Karpas-422 (cell line): ENCODE data around the gene CD58. TPM values are rescaled to one million over a fixed set of nuclear protein-coding genes. Genes with fewer than 3 reads are reported as not detected.
"Not testable (repeated sequence)": the region's sequence is repeated elsewhere in the genome, so short reads cannot be mapped to it uniquely, and the experiment has no call there.

ENCODE experiments used
- DNase-seq: peaks from one replicate; pipeline ENCODE4 v3.0.0-alpha.2; 2015
- H2AFZ ChIP-seq: fragments of 200-600 bp; sonication (generic); 2 replicates; pipeline ENCODE4 v1.6.1; 2014; ENCODE audit warnings: antibody characterized with exemption, low read length, mixed read lengths
- H3K27ac ChIP-seq: fragments of 200-600 bp; sonication (generic); 2 replicates; pipeline ENCODE4 v1.5.1; 2014; ENCODE audit warnings: mild to moderate bottlenecking, low read length, moderate library complexity
- H3K27me3 ChIP-seq: fragments of 200-600 bp; sonication (generic); 2 replicates; pipeline ENCODE4 v1.6.1; 2014; ENCODE audit warnings: low read length, mixed read lengths
- H3K36me3 ChIP-seq: fragments of 200-600 bp; sonication (generic); 2 replicates; pipeline ENCODE4 v1.6.1; 2014; ENCODE audit warnings: low read length, mixed read lengths; ENCODE audit not compliant: insufficient read depth
- H3K4me1 ChIP-seq: fragments of 200-600 bp; sonication (generic); 2 replicates; pipeline ENCODE4 v1.6.1; 2014; ENCODE audit warnings: mild to moderate bottlenecking, low read length, mixed read lengths
- H3K4me2 ChIP-seq: fragments of 200-600 bp; sonication (generic); 2 replicates; pipeline ENCODE4 v1.6.1; 2014; ENCODE audit warnings: low read length, low read depth, mild to moderate bottlenecking; ENCODE audit not compliant: poor library complexity, severe bottlenecking
- H3K4me3 ChIP-seq: fragments of 200-600 bp; sonication (generic); 2 replicates; pipeline ENCODE4 v1.5.1; 2014; ENCODE audit warnings: mild to moderate bottlenecking, antibody characterized with exemption, low read length, mixed read lengths
- H3K79me2 ChIP-seq: fragments of 200-600 bp; sonication (generic); 2 replicates; pipeline ENCODE4 v1.6.1; 2014; ENCODE audit warnings: mild to moderate bottlenecking, low read length, mixed read lengths
- H3K9ac ChIP-seq: fragments of 200-600 bp; sonication (generic); 2 replicates; pipeline ENCODE4 v1.6.0; 2014; ENCODE audit warnings: low read length
- H3K9me2 ChIP-seq: fragments of 200-600 bp; sonication (generic), shearing (Covaris generic); replicated peaks from 2 replicates; pipeline ENCODE4 v1.6.0; 2014; ENCODE audit warnings: mild to moderate bottlenecking, low read length, moderate library complexity; ENCODE audit not compliant: insufficient read depth
- H3K9me3 ChIP-seq: fragments of 300-700, 200-600 bp; sonication (generic); 2 replicates; pipeline ENCODE4 v1.6.1; 2014; ENCODE audit warnings: low read length, mixed read lengths
- H4K20me1 ChIP-seq: fragments of 200-600 bp; sonication (generic); 2 replicates; pipeline ENCODE4 v1.6.1; 2014; ENCODE audit warnings: mild to moderate bottlenecking, antibody characterized with exemption, low read length, low read depth; ENCODE audit not compliant: insufficient read depth
- total RNA-seq: library from RNA; depleted of rRNA; stranded (reverse); fragments of >200 nt; shearing (Covaris generic); gene quantifications from 2 replicates; pipeline ENCODE4 v1.2.3, GENCODE V29; 2014; ENCODE audit warnings: low replicate concordance

CD58 gene
- total RNA-seq, 1 experiment from 2014 or later, result 1.2 TPM

DNA sequence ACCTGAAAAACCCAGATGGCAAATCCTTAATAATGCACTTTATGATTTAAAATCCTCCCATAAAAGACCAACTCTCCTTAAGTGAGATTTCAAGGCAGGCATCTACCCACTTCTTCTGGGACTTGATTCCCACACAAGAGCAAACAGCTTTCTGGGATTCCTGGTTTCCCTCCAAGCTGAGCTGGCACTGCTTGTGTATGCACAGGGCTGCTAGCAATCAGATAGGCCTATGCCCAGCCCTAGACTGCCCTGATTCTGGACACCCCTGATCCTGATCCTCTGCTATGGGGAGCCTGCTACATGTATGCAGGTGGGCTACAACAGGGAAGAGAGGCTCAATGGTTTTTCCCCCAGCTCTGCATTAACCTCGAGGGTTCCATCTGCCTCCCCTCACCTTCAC, 36.6 kb upstream of the CD58 start:
- H3K27ac ChIP-seq, DNase-seq, H3K4me1 ChIP-seq, H3K27me3 ChIP-seq, H2AFZ ChIP-seq, H3K79me2 ChIP-seq, H3K4me3 ChIP-seq, H3K9me2 ChIP-seq, H3K4me2 ChIP-seq, H3K9ac ChIP-seq, H4K20me1 ChIP-seq, H3K36me3 ChIP-seq, H3K9me3 ChIP-seq: not testable (repeated sequence)

DNA sequence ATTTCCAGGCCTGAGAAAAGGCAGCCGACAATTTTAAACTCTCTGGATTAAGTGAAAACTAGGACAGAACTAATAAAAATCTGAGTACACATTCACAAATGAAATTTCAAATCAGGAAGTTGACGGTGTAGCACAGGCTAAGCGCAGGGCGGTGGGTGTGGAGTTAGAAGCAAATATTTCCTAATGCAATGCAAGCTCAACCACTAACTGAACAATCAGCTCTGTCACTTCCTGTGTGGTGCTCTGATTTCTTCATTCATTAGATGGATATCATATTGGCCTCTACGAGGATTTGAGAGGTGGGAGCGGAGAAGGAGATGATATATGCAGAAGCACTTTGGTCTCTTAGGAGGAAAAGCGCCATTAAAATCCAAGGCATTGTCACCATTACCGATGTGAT, 35.2 kb upstream of the CD58 start:
- not testable (repeated sequence) for H3K9me2 ChIP-seq, H3K36me3 ChIP-seq, H3K9ac ChIP-seq, H3K27me3 ChIP-seq, DNase-seq, H3K4me2 ChIP-seq, H3K4me1 ChIP-seq, H3K4me3 ChIP-seq, H3K9me3 ChIP-seq, H2AFZ ChIP-seq, H4K20me1 ChIP-seq, H3K27ac ChIP-seq, H3K79me2 ChIP-seq

DNA sequence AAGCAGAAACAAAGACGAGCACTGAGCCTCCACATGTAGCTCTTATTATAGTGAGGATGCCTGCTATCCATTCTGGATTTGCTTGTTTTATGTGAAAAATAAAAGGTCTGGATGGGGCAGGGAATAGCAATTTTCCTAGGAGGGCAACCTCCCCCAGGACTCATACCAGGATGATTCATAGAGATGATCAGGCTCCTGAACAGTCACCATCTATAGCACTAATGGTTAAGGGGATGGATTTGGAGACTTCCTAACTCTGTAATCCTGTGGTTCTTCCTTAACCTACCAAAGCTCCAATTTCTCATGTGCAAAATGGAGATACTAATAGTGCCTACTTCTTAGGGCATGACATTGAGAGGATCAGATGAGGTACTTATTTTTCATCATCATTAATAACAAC, 34.5 kb upstream of the CD58 start:
- Histone ChIP-seq H3K27ac (no peak overlapping the region), H3K9ac (no peak overlapping the region), H2AFZ (no peak overlapping the region), H3K79me2 (no peaks in the 10 kb centered on the region), H3K9me2 (no peaks in the 10 kb centered on the region), H3K36me3 (no peaks in the 10 kb centered on the region), H3K9me3 (no peaks in the 10 kb centered on the region), H3K27me3 (no peaks in the 10 kb centered on the region), H3K4me2 (no peak overlapping the region), H4K20me1 (no peaks in the 10 kb centered on the region), H3K4me1 (no peaks in the 10 kb centered on the region), H3K4me3 (no peak overlapping the region)
- DNase-seq, result no peak

DNA sequence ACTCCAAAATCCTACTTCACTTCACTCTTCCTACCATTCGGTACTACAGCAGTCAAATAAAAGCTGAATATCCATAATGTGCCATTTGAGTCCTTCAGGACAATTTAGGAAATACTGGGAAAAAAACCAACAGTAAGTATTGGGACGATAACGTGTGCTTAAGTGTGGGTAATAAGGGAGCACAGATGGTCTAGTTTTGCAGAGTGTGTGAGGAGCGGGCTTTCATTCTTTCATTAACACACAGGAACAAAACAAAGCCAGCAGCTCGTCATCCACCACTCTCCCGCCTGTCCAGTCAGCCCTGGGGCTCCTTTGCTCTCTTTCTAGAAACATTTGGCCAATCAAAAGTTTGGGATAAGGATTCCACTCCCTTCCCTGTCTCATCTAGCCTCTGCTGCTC, 33.6 kb upstream of the CD58 start:
- H3K27ac ChIP-seq, H3K27me3 ChIP-seq, H3K36me3 ChIP-seq, H3K79me2 ChIP-seq, H3K4me3 ChIP-seq, H2AFZ ChIP-seq, DNase-seq, H3K9me2 ChIP-seq, H4K20me1 ChIP-seq, H3K4me1 ChIP-seq, H3K9me3 ChIP-seq, H3K4me2 ChIP-seq, H3K9ac ChIP-seq: not testable (repeated sequence)

DNA sequence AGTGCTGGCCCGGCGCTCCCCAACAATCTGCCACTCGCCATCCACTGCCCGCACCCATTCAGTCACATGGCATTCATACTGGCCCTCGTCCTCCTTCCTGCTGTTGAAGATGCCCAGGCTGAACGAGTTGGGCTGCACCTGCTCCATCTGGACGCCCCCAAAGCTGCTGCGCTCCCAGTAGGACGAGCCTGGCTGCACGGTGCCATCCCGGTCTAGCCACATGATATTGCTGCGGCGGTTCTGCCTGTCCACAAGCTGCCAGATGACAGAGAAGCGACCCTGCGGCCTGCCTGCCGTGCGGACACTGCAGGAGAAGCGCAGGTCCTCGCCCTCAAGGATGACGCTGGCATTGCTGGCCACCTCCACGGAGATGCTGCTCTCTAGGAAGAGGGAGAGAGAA, 32.8 kb upstream of the CD58 start:
- not testable (repeated sequence) for H3K27ac ChIP-seq, H3K4me2 ChIP-seq, DNase-seq, H3K4me3 ChIP-seq, H3K36me3 ChIP-seq, H4K20me1 ChIP-seq, H3K9ac ChIP-seq, H3K9me2 ChIP-seq, H2AFZ ChIP-seq, H3K79me2 ChIP-seq, H3K9me3 ChIP-seq, H3K27me3 ChIP-seq, H3K4me1 ChIP-seq

DNA sequence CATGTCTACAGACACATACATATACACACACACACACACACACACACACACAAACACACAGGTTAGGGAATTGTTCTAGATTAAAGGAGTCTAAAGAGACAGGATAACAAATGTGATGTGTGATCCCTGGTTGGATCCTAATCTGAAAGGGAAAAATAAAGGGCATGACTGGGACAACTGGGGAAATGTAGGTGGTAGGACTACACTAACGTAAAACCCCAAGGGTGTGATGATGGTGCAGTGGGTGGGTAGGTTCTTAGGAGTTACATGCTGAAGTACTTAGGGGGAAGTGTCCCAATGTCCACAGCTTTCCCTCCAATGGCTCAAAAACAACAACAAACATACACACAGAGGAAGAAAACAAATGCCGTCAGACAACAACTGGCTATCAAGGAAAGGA, 28.5 kb upstream of the CD58 start:
- not testable (repeated sequence) for H3K27ac ChIP-seq, H3K4me3 ChIP-seq, H3K9me3 ChIP-seq, H3K4me2 ChIP-seq, H3K9ac ChIP-seq, H2AFZ ChIP-seq, H3K4me1 ChIP-seq, DNase-seq, H3K27me3 ChIP-seq, H4K20me1 ChIP-seq, H3K79me2 ChIP-seq, H3K36me3 ChIP-seq, H3K9me2 ChIP-seq

DNA sequence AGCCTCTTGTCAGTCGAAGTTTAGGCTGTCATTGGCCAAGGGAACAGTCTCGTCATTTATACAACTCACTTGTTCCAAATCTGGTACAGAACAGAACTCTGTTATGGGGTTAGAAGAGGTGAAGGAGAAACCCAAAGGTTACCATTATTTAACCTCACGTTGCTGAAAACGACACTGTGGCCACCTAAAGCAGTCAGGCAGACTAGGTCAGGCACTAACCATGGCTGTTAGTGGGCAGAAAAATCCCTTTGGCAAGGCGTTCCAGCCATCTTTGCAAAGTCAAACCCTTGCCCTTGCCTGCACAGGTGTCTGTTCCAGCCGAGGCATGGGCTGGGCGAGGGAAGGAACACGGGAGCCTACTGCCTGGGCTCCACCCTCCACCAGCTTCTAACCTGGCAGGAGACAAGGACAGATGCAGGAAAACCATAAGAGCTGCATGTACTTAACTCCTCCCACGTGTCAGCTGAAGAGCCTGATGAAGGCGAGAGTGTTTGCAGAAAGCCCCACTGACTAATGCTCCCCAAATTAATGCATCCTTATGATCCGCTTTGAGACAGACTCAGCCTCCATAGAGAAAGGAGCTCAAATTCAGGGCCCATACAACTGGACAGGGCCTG, 27.7 kb upstream of the CD58 start:
- not testable (repeated sequence) for H3K27ac ChIP-seq, H3K9me2 ChIP-seq, H3K9ac ChIP-seq, H3K4me3 ChIP-seq, H3K4me2 ChIP-seq, H3K79me2 ChIP-seq, DNase-seq, H3K36me3 ChIP-seq, H4K20me1 ChIP-seq, H3K9me3 ChIP-seq, H2AFZ ChIP-seq, H3K27me3 ChIP-seq, H3K4me1 ChIP-seq

DNA sequence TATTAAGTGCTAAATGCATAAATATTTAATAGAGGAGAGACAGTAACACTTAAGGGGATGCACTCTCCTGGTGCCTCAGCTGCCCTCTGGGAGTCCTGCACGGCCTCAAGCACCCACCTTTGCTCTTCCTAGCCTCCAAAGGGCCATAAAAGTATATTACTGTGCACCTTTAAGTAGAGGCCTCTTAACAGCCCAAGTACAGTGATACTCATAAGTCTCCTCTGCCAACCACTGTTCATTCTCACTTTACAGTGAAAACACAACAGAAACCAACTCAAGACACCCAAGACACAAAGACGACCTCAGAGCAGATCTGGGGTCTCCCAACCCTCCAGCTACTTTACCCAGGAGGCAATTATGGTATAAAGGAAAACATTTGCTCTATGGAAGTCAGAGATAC, 26.6 kb upstream of the CD58 start:
- not testable (repeated sequence) for H3K4me1 ChIP-seq, H3K36me3 ChIP-seq

DNA sequence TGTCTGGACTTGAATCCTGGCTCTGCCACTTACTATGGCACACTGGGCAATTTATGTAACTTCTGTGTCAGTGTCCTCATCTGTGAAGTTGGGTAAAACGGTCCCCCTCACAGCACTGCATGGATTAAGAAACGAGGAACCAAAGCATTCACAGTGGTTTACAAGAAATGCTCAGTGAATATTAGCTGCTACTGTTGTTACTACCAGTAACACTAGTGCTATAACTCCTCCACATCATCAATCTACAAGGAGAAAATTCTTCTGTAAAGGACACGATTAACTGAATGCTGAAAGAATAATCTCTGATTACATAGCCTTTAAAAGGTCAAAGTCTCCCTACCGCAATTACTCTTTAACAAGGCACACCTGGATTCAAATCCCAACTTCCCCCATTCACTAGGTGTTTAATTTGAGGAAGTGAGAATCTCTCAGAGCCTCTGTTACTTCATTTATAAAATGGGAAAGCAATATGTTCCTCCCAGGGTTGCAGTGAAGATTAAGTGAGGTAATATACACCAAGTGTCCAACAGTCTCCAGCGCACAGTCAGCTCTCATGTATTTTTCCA, 26.0 kb upstream of the CD58 start:
- not testable (repeated sequence) for H3K4me2 ChIP-seq, H4K20me1 ChIP-seq, H3K27ac ChIP-seq, H3K27me3 ChIP-seq, H3K4me1 ChIP-seq, H3K79me2 ChIP-seq, H2AFZ ChIP-seq, H3K36me3 ChIP-seq, H3K9ac ChIP-seq, H3K9me3 ChIP-seq, DNase-seq, H3K9me2 ChIP-seq, H3K4me3 ChIP-seq

More for the DNA sequence above, 26.6 kb upstream of the CD58 start:
- DNase-seq, H3K79me2 ChIP-seq, H3K27ac ChIP-seq, H3K4me2 ChIP-seq, H4K20me1 ChIP-seq, H2AFZ ChIP-seq, H3K9me3 ChIP-seq, H3K4me3 ChIP-seq, H3K9me2 ChIP-seq, H3K9ac ChIP-seq, H3K27me3 ChIP-seq: not testable (repeated sequence)
